SKM-1 treated with dmso at 0.1 percent for 144 hours (cell line): ENCODE measurements around the gene AXIN1.

Source experiments
- DNase-seq: peaks from one replicate; lab custom pipeline; 2025; ENCODE audit not compliant: unreplicated experiment; lab: John Stamatoyannopoulos, UW

Gene AXIN1

GRCh38 chr16:252366-253337 is 99.9 kb downstream of the AXIN1 start:
- no peak for DNase-seq

DNA sequence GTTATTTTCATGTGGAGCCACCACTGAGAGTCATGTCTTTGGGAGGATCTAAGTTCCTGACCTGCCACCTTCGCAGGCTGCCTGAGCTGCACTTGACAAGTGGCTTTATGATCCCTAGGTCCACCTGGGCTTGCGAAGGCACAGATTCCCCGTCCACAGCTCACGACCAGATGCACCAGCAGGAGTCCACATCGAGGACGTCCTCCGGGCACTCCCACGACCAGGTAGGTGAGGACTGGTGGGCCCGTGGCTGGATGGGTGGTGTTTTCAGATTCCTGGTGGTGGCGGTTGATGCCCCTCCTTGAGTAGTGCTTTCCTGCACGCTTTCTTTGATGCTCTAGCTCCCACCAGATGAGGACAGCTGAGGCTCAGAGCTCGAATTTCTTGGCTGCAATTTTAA is 103.1 kb downstream of the AXIN1 start:
- DNase-seq, result no peak

GRCh38 chr16:247027-247426 is 105.5 kb downstream of the AXIN1 start:
- DNase-seq, result no peak

DNA sequence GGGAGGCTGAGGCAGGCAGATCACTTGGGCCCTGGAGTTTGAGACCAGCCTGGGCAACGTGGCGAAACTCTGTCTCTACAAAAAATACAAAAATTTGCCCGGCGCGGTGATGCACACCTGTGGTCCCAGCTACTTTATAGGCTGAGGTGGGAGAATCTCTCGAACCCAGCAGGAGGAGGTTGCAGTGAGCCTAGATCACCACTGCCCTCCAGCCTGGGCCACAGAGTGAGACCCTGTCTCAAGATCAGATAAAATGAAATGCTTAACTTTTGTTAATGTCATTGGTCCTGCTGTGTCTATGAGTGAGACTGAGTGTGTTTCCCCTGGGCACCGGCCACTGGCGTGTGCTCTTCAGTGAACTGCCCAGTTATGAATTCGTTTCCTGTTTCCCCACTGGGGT is 107.4 kb downstream of the AXIN1 start:
- no peak for DNase-seq

DNA sequence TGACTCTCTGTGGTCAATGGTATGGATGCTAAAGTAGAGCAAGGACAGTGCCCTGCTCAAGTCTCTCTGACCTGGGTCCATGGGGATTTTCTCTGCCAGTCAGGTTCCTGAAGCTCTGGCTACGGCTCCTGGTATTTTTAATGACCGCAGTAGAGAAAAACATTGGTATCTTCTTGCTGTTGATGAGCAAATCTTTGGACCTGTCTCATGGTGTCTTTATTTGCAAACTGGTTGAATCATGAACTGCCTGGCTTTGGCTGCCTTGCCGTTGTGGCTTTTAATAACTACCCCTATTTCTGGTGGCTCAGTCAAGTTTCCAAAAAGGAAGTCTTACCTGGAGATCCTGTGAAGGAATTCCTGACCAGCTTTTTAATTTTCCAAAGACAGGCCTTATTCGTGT is 109.2 kb downstream of the AXIN1 start:
- no peak for DNase-seq

- DNase-seq, result no peak
These were observed 110.2 kb downstream of the AXIN1 start for GRCh38 chr16:242281-242680.

DNA sequence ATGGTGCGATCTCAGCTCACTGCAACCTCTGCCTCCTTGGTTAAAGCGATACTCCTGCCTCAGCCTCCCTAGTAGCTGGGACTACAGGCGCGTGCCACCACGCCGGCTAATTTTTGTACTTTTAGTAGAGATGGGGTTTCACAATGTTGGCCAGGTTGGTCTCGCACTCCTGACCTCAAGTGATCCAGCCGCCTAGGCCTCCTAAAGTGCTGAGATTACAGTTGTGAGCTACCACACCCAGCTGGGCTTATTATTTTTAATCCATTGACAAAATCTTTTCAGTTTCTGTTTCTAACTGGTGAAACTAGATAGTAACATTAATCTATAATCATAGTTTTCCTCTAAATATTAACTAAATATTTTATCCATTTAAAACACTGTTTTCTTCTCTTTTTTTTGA is 112.0 kb downstream of the AXIN1 start:
- no peak for DNase-seq

DNA sequence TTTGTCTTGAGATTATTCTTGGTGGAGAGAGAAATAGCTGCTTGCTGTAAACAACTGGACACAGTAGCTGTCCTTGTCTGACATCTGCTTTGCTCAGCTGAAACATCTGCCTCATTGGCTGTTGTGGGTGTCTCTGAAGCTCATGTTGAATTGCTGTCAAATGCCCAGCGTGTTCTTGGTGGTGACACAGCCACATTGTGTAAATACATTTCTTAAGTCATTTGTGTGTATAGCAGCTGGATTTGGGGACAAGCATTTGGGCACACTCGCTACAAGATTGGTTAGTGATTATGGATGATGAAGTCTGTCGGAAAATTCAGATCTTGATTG is 112.6 kb downstream of the AXIN1 start:
- DNase-seq, result no peak
